HG02588 (cell line): Measurements from ENCODE around the gene TAS2R20.
"Not testable (repeated sequence)": the region's sequence is repeated elsewhere in the genome, so short reads cannot be mapped to it uniquely, and the experiment has no call there.

Experiments used
- ATAC-seq: cut with Tn5 transposase; IDR thresholded peaks from one replicate; pipeline ENCODE4 v1.9.1; 2021; ENCODE audit warnings: mild to moderate bottlenecking, moderate library complexity; ENCODE audit not compliant: unreplicated experiment

TAS2R20 gene

GRCh38 chr12:10998204-10998603, at the start of gene TAS2R20:
Gene TAS2R20 (minus strand): TSS chr12:10998304. CDS start chr12:10997875, 429 bp downstream.
- no peak for ATAC-seq

GRCh38 chr12:11041366-11041765, 43.3 kb upstream of the TAS2R20 start:
- ATAC-seq = not testable (repeated sequence)

GRCh38 chr12:11040162-11040561, 42.1 kb upstream of the TAS2R20 start:
- ATAC-seq = no peak

GRCh38 chr12:11039171-11039570, 41.1 kb upstream of the TAS2R20 start:
- no peak for ATAC-seq

- not testable (repeated sequence) for ATAC-seq
Measured at GRCh38 chr12:11033959-11034358, 35.9 kb upstream of the TAS2R20 start.

GRCh38 chr12:11031307-11031706, 33.2 kb upstream of the TAS2R20 start, which contains the start of gene TAS2R31:
Gene TAS2R31 (minus strand): TSS chr12:11031407. CDS start chr12:11031335, 72 bp downstream.
- no peak for ATAC-seq

GRCh38 chr12:11026118-11026517, 28.0 kb upstream of the TAS2R20 start:
- no peak for ATAC-seq

- no peak for ATAC-seq
Measured at GRCh38 chr12:11023387-11023786, 25.3 kb upstream of the TAS2R20 start.

- no peak for ATAC-seq
Measured at GRCh38 chr12:11022520-11022919, 24.4 kb upstream of the TAS2R20 start, which contains the start of gene TAS2R19. Gene TAS2R19 (minus strand): TSS chr12:11022620. CDS start chr12:11022571, 49 bp downstream.

GRCh38 chr12:11016937-11017336, 18.8 kb upstream of the TAS2R20 start:
- ATAC-seq = no peak

- ATAC-seq = no peak
Measured at GRCh38 chr12:11015775-11016430, 17.8 kb upstream of the TAS2R20 start.

- no peak for ATAC-seq
Measured at GRCh38 chr12:11014234-11014633, 16.1 kb upstream of the TAS2R20 start.

GRCh38 chr12:11007608-11008007, 9.5 kb upstream of the TAS2R20 start:
- ATAC-seq = no peak

GRCh38 chr12:10994307-10994706, 3.8 kb downstream of the TAS2R20 start:
- no peak for ATAC-seq

- no peak for ATAC-seq
Measured at GRCh38 chr12:10989107-10989506, 9.0 kb downstream of the TAS2R20 start.

GRCh38 chr12:10986812-10987211, 11.3 kb downstream of the TAS2R20 start, which contains the start of gene TAS2R50:
Gene TAS2R50 (minus strand): TSS chr12:10986912. CDS start chr12:10986860, 52 bp downstream.
- no peak for ATAC-seq

GRCh38 chr12:10982244-10982643, 15.9 kb downstream of the TAS2R20 start:
- ATAC-seq = no peak

- ATAC-seq = no peak
Measured at GRCh38 chr12:10974965-10975364, 23.1 kb downstream of the TAS2R20 start.

GRCh38 chr12:10968765-10969456, 29.2 kb downstream of the TAS2R20 start:
- no peak for ATAC-seq

- ATAC-seq = no peak
Measured at GRCh38 chr12:10967409-10967808, 30.7 kb downstream of the TAS2R20 start.

GRCh38 chr12:10966314-10966713, 31.8 kb downstream of the TAS2R20 start:
- no peak for ATAC-seq

- no peak for ATAC-seq
Measured at GRCh38 chr12:10965476-10965875, 32.6 kb downstream of the TAS2R20 start.
